Ovary (tissue), 9 donors: Measurements from ENCODE around the gene MEGF6. TPM values are rescaled to one million over a fixed set of nuclear protein-coding genes. Genes with fewer than 3 reads are reported as not detected.

Source experiments
- DNase-seq, 5 donors: peaks; one replicate each; pipeline ENCODE4 v3.0.0-alpha.2; 2019 to 2020
- H3K27ac ChIP-seq, 2 donors: fragments of 200-600 bp; one replicate each; pipeline versions ENCODE4 v1.5.1 to v1.8.0; 2019 to 2022
- H3K27me3 ChIP-seq: fragments of 200-600 bp; one replicate; pipeline ENCODE4 v1.8.0; 2022
- H3K36me3 ChIP-seq: fragments of 200-600 bp; sonication (generic); one replicate; pipeline ENCODE4 v1.5.1; 2019
- H3K4me1 ChIP-seq: one replicate; pipeline ENCODE4 v1.8.1; 2013; ENCODE audit warnings: mild to moderate bottlenecking, moderate library complexity; ENCODE audit not compliant: insufficient read depth
- H3K4me3 ChIP-seq: fragments of 200-600 bp; sonication (generic); one replicate; pipeline ENCODE4 v1.5.1; 2017
- H3K9me3 ChIP-seq, 2 donors: fragments of 200-600 bp in 1 of 2; sonication (generic) in 1 of 2; one replicate each; pipeline versions ENCODE4 v1.5.1 to v1.8.1; 2013 to 2019; ENCODE audit warnings: mild to moderate bottlenecking in 1 of 2, moderate library complexity in 1 of 2
- EP300 ChIP-seq: sonication (generic); formaldehyde crosslinking; IDR thresholded peaks from one replicate; pipeline ENCODE4 v1.6.1; 2017; ENCODE audit warnings: antibody characterized with exemption
- POLR2A ChIP-seq: fragments of 450-650 bp; IDR thresholded peaks from one replicate; pipeline ENCODE4 v1.6.1; 2017; ENCODE audit warnings: antibody characterized with exemption, mild to moderate bottlenecking, moderate library complexity
- WGBS, 3 donors: extraction: QIAGEN DNeasy Blood & Tissue Kit in 1 of 3; methylation state at CpG; one replicate each; pipeline versions ENCODE4 v1.1.5 to v1.1.7; 2013 to 2017; 5-methylcytosine and 5-hydroxymethylcytosine counted together
- intact Hi-C, 4 donors: fragments of 100-400 bp; cut with DNase I; formaldehyde crosslinking; loops; one replicate each; pipeline versions ENCODE4 v1.11.0 to v1.15.1; 2022 to 2023
- polyA plus RNA-seq, 2 donors: library from polyadenylated mRNA; stranded (reverse); fragments of 200-250 nt in 1 of 2; fragments of 350-450 nt in 1 of 2; fragmentation: Illumina TruSeq in 1 of 2; extraction: RNeasy Lipid Tissue Mini Kit (QIAGEN cat#74804) in 1 of 2; gene quantifications; one replicate each; pipeline ENCODE4 v1.2.3, GENCODE V29; 2013 to 2014
- total RNA-seq, 7 donors: library from RNA; depleted of rRNA in 2 of 7; stranded (reverse); fragments of >200 nt in 2 of 7; fragmentation: NEBNext Ultra II Directional in 3 of 7; extraction: Animal tissue kit (Norgen Biotek cat#: 25700) in 3 of 7; gene quantifications; one replicate each; pipeline versions ENCODE4 v1.1.0 to v1.2.4, GENCODE V29; 2016 to 2023
- TF ChIP-seq, protein P1 (sequence below), 3 donors: fragments of 450-650 bp in 2 of 3; fragments of 200-600 bp in 1 of 3; IDR thresholded peaks; one replicate each; pipeline versions ENCODE4 v1.5.1 to v1.8.0; 2016 to 2022; ENCODE audit warnings: antibody characterized with exemption in 3 of 3, mild to moderate bottlenecking in 1 of 3
- donor health status: DM: no; HTN: no; CAD: no; lungs with moderate emphysema.
- donor health status: DM: no; HTN: no; CAD: no.
- donor health status: Bipolar disorder and iron deficiency.
- donor health status: DM: yes; HTN: yes; CAD: no.
- donor health status: DM: no; HTN: no; CAD: no.
- donor health status: DM: yes; HTN: yes; CAD: no.

The MEGF6 gene
- total and polyA plus RNA-seq, 9 donors, result 0.10 to 117 (median 12.5) TPM

DNA sequence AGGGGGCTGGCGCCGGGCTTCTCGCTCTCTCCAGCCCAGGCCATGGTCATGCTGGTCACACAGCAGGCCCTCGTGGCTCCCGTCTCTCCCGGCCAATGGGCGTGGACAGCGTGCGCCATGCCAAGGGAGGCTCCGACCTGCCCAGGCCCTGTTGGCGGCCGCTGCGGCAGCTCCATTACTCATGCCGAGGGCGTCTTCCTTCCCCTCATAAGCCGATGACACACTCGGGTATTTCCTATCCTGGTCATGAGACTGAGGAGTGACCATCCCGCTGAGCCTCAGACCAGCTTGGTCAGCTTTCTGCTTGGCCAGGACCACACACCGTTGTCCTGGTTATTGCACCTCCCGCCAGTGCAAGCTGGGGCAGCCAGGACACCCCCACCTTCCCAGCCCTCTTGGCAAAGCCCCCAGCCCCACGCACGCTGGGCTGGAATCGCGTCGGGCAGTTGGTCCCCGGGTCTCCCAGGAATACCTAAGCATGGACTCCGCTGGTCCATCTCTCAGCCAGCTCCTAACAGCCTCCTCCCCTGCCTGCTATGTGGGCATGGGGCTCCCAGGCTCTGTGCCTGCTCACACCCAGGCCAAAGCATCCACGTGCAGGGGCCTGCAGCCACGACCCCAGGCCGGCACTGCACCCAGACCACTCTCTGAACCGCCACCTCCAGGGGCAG, 107.0 kb downstream of the MEGF6 start:
- DNase-seq, result peak in 1 of 5 donors; percentile 63
- no peak overlapping the region for H3K4me3 ChIP-seq
- no peak for TF ChIP-seq POLR2A
- TF ChIP-seq, protein P1, sequence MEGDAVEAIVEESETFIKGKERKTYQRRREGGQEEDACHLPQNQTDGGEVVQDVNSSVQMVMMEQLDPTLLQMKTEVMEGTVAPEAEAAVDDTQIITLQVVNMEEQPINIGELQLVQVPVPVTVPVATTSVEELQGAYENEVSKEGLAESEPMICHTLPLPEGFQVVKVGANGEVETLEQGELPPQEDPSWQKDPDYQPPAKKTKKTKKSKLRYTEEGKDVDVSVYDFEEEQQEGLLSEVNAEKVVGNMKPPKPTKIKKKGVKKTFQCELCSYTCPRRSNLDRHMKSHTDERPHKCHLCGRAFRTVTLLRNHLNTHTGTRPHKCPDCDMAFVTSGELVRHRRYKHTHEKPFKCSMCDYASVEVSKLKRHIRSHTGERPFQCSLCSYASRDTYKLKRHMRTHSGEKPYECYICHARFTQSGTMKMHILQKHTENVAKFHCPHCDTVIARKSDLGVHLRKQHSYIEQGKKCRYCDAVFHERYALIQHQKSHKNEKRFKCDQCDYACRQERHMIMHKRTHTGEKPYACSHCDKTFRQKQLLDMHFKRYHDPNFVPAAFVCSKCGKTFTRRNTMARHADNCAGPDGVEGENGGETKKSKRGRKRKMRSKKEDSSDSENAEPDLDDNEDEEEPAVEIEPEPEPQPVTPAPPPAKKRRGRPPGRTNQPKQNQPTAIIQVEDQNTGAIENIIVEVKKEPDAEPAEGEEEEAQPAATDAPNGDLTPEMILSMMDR (IDR thresholded peaks at IDR 0.05), result no peak
- no peak for TF ChIP-seq EP300
- WGBS, 3 donors, result 81 to 85% (median 82%) methylated on average over 31 of the region's 31 CpGs
- H3K4me1 ChIP-seq, result no peaks in the 10 kb centered on the region
- H3K27me3 ChIP-seq, result no peaks in the 10 kb centered on the region
- H3K36me3 ChIP-seq, result no peaks in the 10 kb centered on the region
- intact Hi-C loops, result no loop called here
- H3K27ac ChIP-seq, result no peak overlapping the region
- no peaks in the 10 kb centered on the region for H3K9me3 ChIP-seq

DNA sequence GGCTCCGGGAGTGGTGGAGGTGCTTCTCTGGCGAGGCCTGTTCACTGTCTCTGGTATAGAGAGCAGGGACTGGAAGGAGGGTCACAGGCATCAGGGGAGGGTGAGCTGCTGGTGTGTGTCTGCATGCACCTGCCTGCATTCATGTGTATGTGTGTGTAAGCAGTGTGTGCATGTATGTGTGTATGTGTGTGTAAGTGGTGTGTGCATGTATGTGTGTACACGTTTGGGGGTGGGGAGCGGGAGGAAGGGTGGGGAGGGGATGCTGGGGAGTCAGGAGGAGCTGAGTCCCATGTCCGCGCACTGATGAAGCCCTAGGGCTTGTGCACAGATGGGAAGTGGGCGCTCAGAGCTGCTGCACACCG, 107.8 kb downstream of the MEGF6 start:
- TF ChIP-seq POLR2A, result no peak
- TF ChIP-seq, protein P1 (IDR thresholded peaks at IDR 0.05), result no peak
- no peak for TF ChIP-seq EP300

DNA sequence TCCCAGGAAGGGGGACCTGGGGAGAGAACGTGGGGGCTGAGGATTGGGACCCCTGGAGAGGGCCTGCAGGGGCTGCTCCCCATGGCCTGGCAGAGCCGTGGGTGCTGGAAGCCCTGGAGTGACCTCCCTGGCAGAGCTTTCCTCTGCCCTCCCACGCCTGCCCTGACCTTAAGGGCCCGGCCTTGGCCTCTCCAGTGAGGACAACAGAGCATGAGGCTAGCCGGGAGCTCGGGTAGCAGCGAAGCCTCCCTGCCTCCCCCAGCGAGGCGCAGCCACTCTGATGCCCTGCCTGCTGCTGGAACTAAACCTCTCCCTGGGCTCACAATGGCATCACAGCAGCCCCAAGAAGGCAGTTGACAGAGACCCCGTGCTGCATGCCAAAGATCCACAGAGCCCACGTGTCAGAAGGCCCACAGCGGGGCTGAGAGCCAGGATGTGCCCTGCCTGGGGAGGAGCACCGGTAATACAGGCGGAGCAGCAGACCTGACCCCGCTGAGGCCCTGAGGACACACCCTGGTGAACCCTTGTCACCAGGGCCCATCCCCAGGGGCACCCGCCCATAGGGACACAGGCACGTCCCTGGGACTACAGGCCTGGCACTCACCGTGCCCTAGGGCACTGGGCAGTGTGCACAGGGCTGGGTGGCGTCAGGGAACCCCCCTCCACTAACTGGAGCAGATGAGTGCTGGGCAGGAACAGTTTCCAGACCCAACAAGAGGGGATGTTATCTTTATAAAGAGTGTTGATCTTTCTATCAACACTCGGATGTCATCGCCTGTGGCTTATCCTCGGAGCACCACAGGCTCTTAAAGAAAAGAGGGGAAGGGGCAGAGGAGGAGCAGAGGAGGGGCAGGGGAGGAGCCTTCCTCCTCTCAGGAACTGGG, 108.4 kb downstream of the MEGF6 start:
- Histone ChIP-seq H3K9me3 (no peaks in the 10 kb centered on the region), H3K27ac (no peak overlapping the region), H3K27me3 (no peaks in the 10 kb centered on the region), H3K4me3 (no peak overlapping the region), H3K4me1 (no peaks in the 10 kb centered on the region), H3K36me3 (no peaks in the 10 kb centered on the region)
- intact Hi-C loops, result no loop called here
- WGBS, 3 donors, result 81 to 87% (median 82%) methylated on average over 17 to 22 of the region's 22 CpGs
- no peak for TF ChIP-seq EP300
- no peak for DNase-seq

More for the DNA sequence above, 107.8 kb downstream of the MEGF6 start:
- Histone ChIP-seq H3K4me3 (no peak overlapping the region), H3K36me3 (no peaks in the 10 kb centered on the region), H3K27ac (no peak overlapping the region), H3K9me3 (no peaks in the 10 kb centered on the region), H3K4me1 (no peaks in the 10 kb centered on the region), H3K27me3 (no peaks in the 10 kb centered on the region)
- intact Hi-C loops, result no loop called here
- no peak for DNase-seq
- WGBS, 3 donors, result 80 to 83% (median 82%) methylated on average over 8 of the region's 8 CpGs

DNA sequence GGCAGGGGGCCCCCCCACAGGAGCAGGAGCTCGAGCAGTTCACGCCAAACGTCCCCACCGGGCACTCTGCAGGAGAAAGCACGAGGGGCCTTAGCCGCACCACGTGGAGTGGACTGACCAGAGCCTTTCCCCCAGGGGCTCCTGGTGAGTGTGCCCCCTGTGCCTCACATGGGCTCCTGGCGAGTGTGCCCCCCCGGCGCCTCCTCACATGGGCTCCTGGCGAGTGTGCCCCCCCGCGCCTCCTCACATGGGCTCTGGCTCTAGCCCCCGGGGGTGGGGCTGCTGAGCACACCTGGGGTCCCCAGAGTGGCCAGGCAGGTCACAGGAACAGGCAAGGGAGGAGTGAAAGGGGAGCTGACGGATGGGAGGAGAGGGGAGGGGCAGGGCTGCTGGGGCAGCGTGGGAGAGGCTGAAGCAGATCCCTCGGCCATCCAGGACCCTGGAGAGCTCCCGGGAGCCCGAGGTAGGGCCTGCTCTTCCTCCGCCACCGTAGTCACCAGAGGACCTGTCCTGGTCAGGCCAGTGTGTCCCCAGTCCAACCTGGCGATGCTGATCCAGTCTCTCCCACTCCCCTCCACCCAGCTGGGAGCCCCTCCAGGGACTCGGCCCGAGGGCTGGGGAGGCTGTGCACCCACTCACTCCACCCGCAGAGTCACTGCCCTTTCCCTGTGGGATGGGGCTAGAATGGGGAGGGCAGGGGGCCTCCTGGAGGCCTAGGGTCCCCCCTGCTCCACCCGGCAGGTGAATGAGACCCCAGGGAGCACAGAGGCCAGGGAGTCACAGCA, 109.3 kb downstream of the MEGF6 start:
- intact Hi-C loops, result no loop called here
- DNase-seq, result peak; percentile 39 to 72 (median 58)
- no peaks in the 10 kb centered on the region for H3K4me1 ChIP-seq
- no peaks in the 10 kb centered on the region for H3K36me3 ChIP-seq
- 47 to 63% (median 50%) methylated on average over 25 to 26 of the region's 26 CpGs for WGBS, 3 donors
- TF ChIP-seq EP300 (no peak), POLR2A (no peak)
- TF ChIP-seq, protein P1 (IDR thresholded peaks at IDR 0.05), result no peak
- H3K9me3 ChIP-seq, result no peaks in the 10 kb centered on the region
- no peak overlapping the region for H3K4me3 ChIP-seq
- no peak overlapping the region for H3K27ac ChIP-seq
- no peaks in the 10 kb centered on the region for H3K27me3 ChIP-seq
